ENCODE measurements around the gene ZBTB38.

DNA sequence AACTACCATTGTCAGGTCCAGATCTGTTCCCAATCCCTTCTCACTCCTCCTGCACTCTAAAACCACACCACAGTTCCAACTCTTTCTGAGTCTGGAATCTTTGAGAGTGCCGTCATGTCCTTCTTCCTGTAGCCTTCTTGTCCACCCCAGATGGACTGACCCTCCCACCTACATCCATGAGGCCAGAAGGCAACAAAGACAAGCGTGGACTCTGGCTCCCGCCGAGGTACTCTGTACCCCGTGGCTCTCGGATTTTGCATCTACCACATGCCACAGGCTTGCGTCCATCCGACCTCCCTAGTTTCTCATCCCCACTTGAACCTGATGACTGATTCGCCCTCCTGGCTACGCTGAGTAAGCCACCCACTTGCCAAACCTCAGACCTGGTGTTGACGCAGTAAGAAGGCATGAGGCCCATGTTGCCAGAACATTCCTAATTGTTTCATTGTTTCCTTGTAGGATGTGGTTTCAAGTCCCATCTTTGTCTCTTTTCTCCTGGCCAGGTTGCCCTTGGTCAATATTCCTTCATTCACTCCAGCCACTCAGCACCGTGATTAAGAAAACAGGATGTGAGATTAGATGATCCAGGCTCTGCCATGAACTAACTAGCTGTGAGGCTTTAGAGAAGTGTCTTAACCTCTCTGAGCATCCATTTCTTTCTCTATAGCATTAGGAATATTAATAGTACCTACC is 1.1 kb upstream of the ZBTB38 start:
- no peak for TF ChIP-seq POLR2A (IDR thresholded peaks at IDR 0.05)
- TF ChIP-seq POLR2AphosphoS5 (IDR thresholded peaks at IDR 0.05): peak in 1 of 3 donors; percentile 54
- TF ChIP-seq, protein P1, sequence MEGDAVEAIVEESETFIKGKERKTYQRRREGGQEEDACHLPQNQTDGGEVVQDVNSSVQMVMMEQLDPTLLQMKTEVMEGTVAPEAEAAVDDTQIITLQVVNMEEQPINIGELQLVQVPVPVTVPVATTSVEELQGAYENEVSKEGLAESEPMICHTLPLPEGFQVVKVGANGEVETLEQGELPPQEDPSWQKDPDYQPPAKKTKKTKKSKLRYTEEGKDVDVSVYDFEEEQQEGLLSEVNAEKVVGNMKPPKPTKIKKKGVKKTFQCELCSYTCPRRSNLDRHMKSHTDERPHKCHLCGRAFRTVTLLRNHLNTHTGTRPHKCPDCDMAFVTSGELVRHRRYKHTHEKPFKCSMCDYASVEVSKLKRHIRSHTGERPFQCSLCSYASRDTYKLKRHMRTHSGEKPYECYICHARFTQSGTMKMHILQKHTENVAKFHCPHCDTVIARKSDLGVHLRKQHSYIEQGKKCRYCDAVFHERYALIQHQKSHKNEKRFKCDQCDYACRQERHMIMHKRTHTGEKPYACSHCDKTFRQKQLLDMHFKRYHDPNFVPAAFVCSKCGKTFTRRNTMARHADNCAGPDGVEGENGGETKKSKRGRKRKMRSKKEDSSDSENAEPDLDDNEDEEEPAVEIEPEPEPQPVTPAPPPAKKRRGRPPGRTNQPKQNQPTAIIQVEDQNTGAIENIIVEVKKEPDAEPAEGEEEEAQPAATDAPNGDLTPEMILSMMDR (IDR thresholded peaks at IDR 0.05): no peak
- no peak for TF ChIP-seq EP300 (IDR thresholded peaks at IDR 0.05)

All from suprapubic skin (tissue), 4 donors.